Activated T-cell treated with anti-CD3 and anti-CD28 coated beads, Interleukin-2, amount 50 U/mL, for 4 hours (primary cell): ENCODE data around the gene PDE3A. TPM values are rescaled to one million over a fixed set of nuclear protein-coding genes. Genes with fewer than 3 reads are reported as not detected.

Experiments
- ATAC-seq, 2 donors: fragments of 200-7000 bp; cut with Tn5 transposase; one replicate each; pipeline ENCODE4 v1.10.0; 2021
- DNase-seq: peaks from one replicate; pipeline ENCODE4 v3.0.0-alpha.2; 2020
- H3K27me3 Mint-ChIP-seq: one replicate; pipeline ENCODE4 v1.8.0; 2021; ENCODE audit warnings: low read depth, mixed read lengths
- H3K36me3 Mint-ChIP-seq: one replicate; pipeline ENCODE4 v1.8.0; 2022; ENCODE audit warnings: mixed read lengths; ENCODE audit not compliant: insufficient read depth
- H3K4me1 Mint-ChIP-seq: one replicate; pipeline ENCODE4 v1.8.0; 2021; ENCODE audit warnings: low read depth, mixed read lengths
- H3K4me3 Mint-ChIP-seq: one replicate; pipeline ENCODE4 v1.8.0; 2021; ENCODE audit warnings: mild to moderate bottlenecking, moderate library complexity, mixed read lengths
- H3K9me3 Mint-ChIP-seq: one replicate; pipeline ENCODE4 v1.8.0; 2021; ENCODE audit warnings: mixed read lengths
- total RNA-seq, 3 donors: library from RNA; stranded (reverse); gene quantifications; one replicate each; pipeline ENCODE4 v1.2.1, GENCODE V29; 2021

PDE3A gene
- total RNA-seq, 3 donors from 2014 or later, result 0.08 TPM; not detected in 1

DNA sequence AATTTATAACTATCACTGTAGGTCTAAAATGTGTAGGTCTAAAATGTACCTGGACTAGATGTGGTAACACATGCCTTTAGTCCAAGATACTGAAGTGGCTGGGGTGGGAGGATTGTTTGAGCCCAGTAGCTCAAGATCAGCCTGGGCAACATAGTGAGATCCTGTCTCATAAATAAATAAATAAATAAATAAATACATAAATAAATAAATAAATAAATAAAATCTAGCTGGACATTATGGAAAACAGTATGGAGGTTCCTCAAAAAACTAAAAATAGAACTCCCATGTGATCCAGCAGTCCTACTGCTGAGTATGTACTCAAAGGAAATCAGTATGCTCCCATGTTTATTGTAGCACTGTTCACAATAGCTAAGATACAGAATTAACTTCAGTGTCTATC, 24.0 kb downstream of the PDE3A start:
- Mint-ChIP-seq H3K4me3 (no peak overlapping the region), H3K9me3 (no peaks in the 10 kb centered on the region), H3K4me1 (no peaks in the 10 kb centered on the region), H3K27me3 (no peaks in the 10 kb centered on the region), H3K36me3 (no peaks in the 10 kb centered on the region)
- ATAC-seq (no peak), DNase-seq (no peak)

- Mint-ChIP-seq H3K4me1 (no peaks in the 10 kb centered on the region), H3K27me3 (no peaks in the 10 kb centered on the region), H3K36me3 (no peaks in the 10 kb centered on the region), H3K9me3 (no peaks in the 10 kb centered on the region), H3K4me3 (no peak overlapping the region)
- DNase-seq, result no peak
- ATAC-seq, result no peak
Measured at GRCh38 chr12:20393707-20394106, 25.4 kb downstream of the PDE3A start.

DNA sequence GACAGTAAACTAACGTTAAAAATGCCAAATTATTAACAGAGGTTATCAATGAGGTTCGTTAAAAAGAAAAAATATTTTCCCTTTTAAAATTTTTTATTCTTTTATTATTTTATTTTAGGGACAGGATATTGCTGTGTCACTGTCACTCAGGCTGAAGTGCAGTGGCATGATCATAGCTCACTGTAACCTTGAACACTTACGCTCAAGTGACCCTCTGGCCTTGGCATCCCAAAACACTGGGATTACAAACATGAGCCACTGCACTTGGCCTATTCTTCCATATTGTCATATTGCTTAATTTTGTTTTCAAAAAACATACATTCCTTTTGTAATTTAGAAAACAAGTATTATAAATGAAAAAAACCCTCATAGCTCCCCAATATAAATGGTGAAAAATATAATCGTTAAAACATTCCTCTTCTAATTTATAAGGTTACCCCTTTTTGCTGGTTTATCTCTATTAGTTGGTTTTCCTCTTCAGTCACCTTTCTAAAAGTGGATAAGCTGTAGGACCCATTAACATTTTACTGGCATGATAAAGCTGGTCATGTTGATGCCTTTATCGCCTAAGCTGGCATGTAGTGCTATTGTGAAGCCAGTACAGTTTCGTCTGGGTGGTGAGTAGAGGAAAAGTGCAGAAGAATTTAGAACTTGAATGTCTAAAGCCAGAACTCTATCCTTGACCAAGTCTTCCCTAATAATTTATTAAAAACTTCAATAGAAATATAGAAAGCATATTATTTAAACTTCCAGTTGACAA, 27.6 kb downstream of the PDE3A start:
- H3K4me1 Mint-ChIP-seq, result no peaks in the 10 kb centered on the region
- H3K9me3 Mint-ChIP-seq, result no peaks in the 10 kb centered on the region
- no peak for ATAC-seq
- no peaks in the 10 kb centered on the region for H3K27me3 Mint-ChIP-seq
- H3K36me3 Mint-ChIP-seq, result no peaks in the 10 kb centered on the region
- DNase-seq, result no peak
- no peak overlapping the region for H3K4me3 Mint-ChIP-seq

GRCh38 chr12:20398686-20399085, 30.3 kb downstream of the PDE3A start:
- H3K36me3 Mint-ChIP-seq, result no peaks in the 10 kb centered on the region
- no peak overlapping the region for H3K4me3 Mint-ChIP-seq
- no peaks in the 10 kb centered on the region for H3K4me1 Mint-ChIP-seq
- H3K9me3 Mint-ChIP-seq, result no peaks in the 10 kb centered on the region
- DNase-seq (no peak), ATAC-seq (no peak)
- no peaks in the 10 kb centered on the region for H3K27me3 Mint-ChIP-seq

- Mint-ChIP-seq H3K27me3 (no peaks in the 10 kb centered on the region), H3K9me3 (no peaks in the 10 kb centered on the region), H3K4me1 (no peaks in the 10 kb centered on the region), H3K36me3 (no peaks in the 10 kb centered on the region), H3K4me3 (no peak overlapping the region)
- no peak for DNase-seq
- ATAC-seq, result no peak
Measured at GRCh38 chr12:20400003-20400402, 31.7 kb downstream of the PDE3A start.

DNA sequence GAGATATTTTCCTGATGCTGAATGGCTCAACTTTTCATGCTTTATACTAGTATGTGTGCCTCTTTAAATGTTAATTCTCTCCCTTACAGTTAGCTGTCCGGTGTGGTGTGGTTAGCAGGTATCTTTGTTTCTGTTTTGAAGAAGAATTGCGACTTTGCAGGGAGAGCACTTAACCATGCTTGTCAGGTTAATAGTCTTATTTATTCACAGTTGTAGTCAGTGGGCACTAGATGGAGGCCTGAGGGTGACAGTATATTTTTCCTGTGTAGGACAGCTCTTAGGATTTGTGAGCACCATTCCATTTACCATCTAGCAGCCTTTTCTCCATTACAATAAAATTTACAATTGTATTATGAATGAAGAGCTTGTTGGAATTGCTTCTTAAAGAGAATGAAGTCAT, 34.9 kb downstream of the PDE3A start:
- Mint-ChIP-seq H3K4me1 (no peaks in the 10 kb centered on the region), H3K9me3 (no peaks in the 10 kb centered on the region), H3K27me3 (no peaks in the 10 kb centered on the region), H3K4me3 (no peak overlapping the region), H3K36me3 (no peaks in the 10 kb centered on the region)
- DNase-seq (no peak), ATAC-seq (no peak)

- no peaks in the 10 kb centered on the region for H3K36me3 Mint-ChIP-seq
- ATAC-seq (no peak), DNase-seq (no peak)
- H3K4me1 Mint-ChIP-seq, result no peaks in the 10 kb centered on the region
- H3K9me3 Mint-ChIP-seq, result no peaks in the 10 kb centered on the region
- no peaks in the 10 kb centered on the region for H3K27me3 Mint-ChIP-seq
- H3K4me3 Mint-ChIP-seq, result no peak overlapping the region
Measured at GRCh38 chr12:20404576-20405346, 36.4 kb downstream of the PDE3A start.

DNA sequence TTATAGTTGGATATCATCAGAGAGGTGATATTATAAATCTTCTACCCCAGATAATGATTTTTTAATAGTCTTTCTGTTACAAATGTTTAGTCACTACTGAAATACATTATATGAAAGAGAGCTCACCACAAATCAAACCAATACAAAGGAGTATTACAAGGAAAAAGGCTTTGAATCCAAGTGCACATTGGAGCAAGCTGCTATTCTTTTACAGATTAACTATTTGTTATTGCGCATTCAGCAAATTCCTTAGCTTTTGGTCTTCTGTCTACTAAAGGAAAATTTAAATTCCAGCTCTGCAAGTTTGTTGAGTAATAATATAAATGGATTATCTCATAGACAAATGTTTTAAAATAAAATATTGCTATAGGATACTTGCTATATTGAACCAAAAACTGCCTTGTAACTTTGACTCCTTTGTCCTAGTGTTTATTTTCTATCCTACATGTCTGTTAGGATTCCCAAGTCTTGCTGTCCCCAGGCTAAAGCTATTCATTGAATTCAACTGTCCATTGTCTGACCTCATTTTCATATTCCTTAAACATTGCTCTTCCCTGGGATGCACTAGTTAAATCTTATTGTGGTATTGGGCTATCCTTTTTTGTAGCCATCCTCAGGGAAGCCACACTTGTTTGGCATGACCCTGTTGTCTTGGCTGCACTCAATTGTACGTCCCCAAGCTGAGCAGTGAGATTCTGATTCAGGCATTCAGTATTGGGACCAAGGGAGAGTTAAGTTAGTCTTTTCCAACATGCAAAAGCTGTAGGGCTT, 41.5 kb downstream of the PDE3A start:
- ATAC-seq (no peak), DNase-seq (no peak)
- Mint-ChIP-seq H3K36me3 (no peaks in the 10 kb centered on the region), H3K9me3 (no peaks in the 10 kb centered on the region), H3K4me3 (no peak overlapping the region), H3K27me3 (peaks cover 2% of the 10 kb centered on the region), H3K4me1 (no peaks in the 10 kb centered on the region)

GRCh38 chr12:20410734-20411133, 42.4 kb downstream of the PDE3A start:
- no peak for ATAC-seq
- H3K4me3 Mint-ChIP-seq, result no peak overlapping the region

DNA sequence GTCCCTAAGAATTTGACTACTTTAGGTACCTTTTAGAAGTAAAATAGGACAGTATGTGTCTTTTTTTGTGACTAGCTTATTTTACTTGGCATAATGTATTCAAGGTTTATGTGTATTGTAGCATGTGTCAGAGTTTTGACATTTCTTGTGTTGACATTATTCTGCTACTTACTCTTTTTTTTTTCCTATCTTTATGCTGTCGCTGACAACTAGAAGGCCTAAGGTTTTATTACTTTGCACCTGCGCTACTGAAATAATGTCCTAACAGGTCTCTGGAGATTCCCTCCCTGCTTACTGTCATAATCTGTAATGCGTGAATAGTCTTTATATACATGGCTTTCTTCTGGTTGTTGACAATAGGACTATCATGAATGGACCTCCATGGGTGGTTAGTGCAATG, 43.0 kb downstream of the PDE3A start:
- ATAC-seq, result no peak
- no peak for DNase-seq
- H3K9me3 Mint-ChIP-seq, result no peaks in the 10 kb centered on the region
- H3K4me3 Mint-ChIP-seq, result no peak overlapping the region
- H3K4me1 Mint-ChIP-seq, result no peaks in the 10 kb centered on the region
- H3K27me3 Mint-ChIP-seq, result peaks cover 2% of the 10 kb centered on the region
- H3K36me3 Mint-ChIP-seq, result no peaks in the 10 kb centered on the region

More at GRCh38 chr12:20410734-20411133, 42.4 kb downstream of the PDE3A start:
- Mint-ChIP-seq H3K27me3 (peaks cover 2% of the 10 kb centered on the region), H3K9me3 (no peaks in the 10 kb centered on the region), H3K36me3 (no peaks in the 10 kb centered on the region), H3K4me1 (no peaks in the 10 kb centered on the region)
- no peak for DNase-seq

DNA sequence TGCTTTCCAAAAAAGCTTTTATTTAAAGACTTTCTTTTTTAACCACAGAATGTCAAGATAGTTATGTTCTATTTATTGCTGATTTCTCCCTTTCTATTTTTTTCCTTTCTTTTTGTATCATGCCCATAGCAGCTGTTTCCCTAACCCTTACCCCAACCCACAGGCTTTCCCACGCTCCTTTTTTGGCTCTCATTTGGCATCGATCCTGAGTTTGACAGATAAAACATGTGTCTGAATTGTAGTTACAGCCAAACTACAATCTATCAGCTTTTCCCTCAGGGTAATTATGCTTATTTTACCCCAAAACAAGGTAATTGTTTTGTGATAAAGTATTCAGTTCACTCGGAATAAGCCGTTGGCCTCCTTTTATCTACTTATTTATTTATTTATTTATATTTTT, 46.7 kb downstream of the PDE3A start:
- no peaks in the 10 kb centered on the region for H3K9me3 Mint-ChIP-seq
- no peak for DNase-seq
- no peak for ATAC-seq
- H3K4me3 Mint-ChIP-seq, result no peak overlapping the region
- H3K4me1 Mint-ChIP-seq, result no peaks in the 10 kb centered on the region
- H3K36me3 Mint-ChIP-seq, result no peaks in the 10 kb centered on the region
- peaks cover 2% of the 10 kb centered on the region for H3K27me3 Mint-ChIP-seq

DNA sequence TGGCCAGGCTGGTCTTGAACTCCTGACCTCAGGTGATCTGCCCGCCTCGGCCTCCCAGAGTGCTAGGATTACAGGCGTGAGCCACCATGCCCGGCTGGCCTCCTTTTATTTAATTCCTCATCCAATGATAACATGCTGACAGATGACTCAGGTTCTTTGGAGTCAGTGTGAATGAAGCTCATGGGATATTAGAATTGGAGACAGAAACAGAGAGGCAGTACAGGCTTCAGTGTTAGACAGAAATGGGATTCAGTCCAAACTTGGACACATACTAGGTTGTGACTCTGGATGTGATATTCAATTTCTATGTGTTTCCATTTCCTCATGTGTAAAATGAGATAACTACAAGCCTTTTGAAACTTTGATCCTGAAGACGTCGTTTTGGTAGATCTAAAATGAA, 47.3 kb downstream of the PDE3A start:
- H3K4me3 Mint-ChIP-seq, result no peak overlapping the region

DNA sequence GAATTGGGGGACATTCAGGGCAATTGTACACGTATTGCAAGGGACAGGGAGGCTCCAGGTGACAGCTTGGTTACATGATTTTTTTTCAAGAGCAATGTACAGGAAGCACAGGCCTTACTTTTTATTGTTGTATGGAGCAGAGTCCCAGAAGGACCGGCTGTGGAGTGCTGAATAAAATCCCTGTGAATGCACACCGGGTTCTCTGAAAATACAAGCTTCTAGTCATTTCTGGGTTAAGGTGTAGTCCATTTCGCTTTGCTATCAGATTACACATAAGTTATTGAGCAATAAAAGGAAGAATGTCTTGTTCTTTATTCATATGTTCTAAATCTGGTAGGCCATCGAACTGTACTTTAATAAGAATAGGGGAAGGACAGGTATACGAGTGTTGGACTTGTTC, 52.2 kb downstream of the PDE3A start:
- no peaks in the 10 kb centered on the region for H3K4me1 Mint-ChIP-seq
- no peaks in the 10 kb centered on the region for H3K9me3 Mint-ChIP-seq
- no peaks in the 10 kb centered on the region for H3K36me3 Mint-ChIP-seq
- no peaks in the 10 kb centered on the region for H3K27me3 Mint-ChIP-seq
- ATAC-seq, result no peak
- no peak overlapping the region for H3K4me3 Mint-ChIP-seq
- no peak for DNase-seq

More for the DNA sequence above, 47.3 kb downstream of the PDE3A start:
- Mint-ChIP-seq H3K9me3 (no peaks in the 10 kb centered on the region), H3K27me3 (peaks cover 2% of the 10 kb centered on the region), H3K36me3 (no peaks in the 10 kb centered on the region), H3K4me1 (no peaks in the 10 kb centered on the region)
- DNase-seq (no peak), ATAC-seq (no peak)

- H3K4me1 Mint-ChIP-seq, result no peaks in the 10 kb centered on the region
- H3K4me3 Mint-ChIP-seq, result no peak overlapping the region
- ATAC-seq, result no peak
- no peaks in the 10 kb centered on the region for H3K36me3 Mint-ChIP-seq
- no peaks in the 10 kb centered on the region for H3K9me3 Mint-ChIP-seq
- H3K27me3 Mint-ChIP-seq, result no peaks in the 10 kb centered on the region
- no peak for DNase-seq
Measured at GRCh38 chr12:20421421-20421820, 53.1 kb downstream of the PDE3A start.
